Embryonic facial prominence (tissue), 1 donor: ENCODE results near the gene OR6A2.
"Not testable (repeated sequence)": the region's sequence is repeated elsewhere in the genome, so short reads cannot be mapped to it uniquely, and the experiment has no call there.

ENCODE experiments used
- DNase-seq: peaks from one replicate; pipeline ENCODE4 v3.0.0-alpha.2; 2016; ENCODE audit errors: extremely low spot score

Gene OR6A2

DNA sequence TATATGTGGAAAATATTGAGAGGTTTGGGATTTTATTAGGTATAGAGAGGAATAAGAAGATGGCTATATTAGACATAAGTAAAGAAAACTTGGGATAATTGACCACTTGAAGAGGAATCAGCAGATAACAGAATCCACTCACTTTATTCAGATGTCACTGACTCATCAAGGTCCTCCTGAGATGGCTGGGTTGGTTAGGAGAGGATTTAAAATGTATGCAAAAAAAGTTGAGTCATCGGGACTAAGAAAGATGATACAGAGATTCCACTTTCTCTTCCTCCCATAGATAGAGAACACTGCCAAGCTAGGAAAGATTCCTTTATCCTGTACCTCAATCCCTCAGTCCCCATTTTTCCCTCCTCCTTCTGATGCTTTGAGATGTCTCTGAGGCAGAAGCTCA, at the start of gene OR6A2:
Gene OR6A2, minus strand, starts transcription at position 288 of the 400 bp plus-strand sequence. CDS start 3,981 bp downstream, outside the sequence.
- DNase-seq, result no peak

GRCh38 chr11:6845383-6845782, 45.9 kb upstream of the OR6A2 start, which contains the start of gene OR10A5:
Gene OR10A5 (plus strand): TSS chr11:6845683. CDS start chr11:6845683, 0 bp downstream.
- no peak for DNase-seq

DNA sequence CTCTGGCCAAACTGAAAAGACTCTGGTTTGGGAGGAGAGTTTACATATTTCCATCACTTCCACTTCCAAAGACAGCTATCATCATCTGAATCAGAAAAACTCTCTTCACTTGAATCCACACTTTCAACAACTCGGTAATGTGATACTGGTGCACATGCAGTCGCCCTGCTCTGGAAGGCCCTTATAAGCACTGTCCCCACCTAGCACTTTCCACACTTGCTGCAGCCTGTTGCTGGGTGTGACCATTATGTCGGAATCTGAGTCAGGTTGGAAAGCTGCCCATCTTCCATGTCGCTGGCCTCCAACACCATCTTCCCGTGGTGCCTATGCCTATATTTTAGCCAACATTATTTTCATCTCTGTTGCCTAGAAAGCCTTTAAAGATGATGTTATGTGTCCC, 44.9 kb upstream of the OR6A2 start:
- DNase-seq, result no peak

- DNase-seq, result no peak
Measured at GRCh38 chr11:6843670-6844069, 44.2 kb upstream of the OR6A2 start.

- no peak for DNase-seq
Measured at GRCh38 chr11:6841694-6842093, 42.2 kb upstream of the OR6A2 start.

GRCh38 chr11:6834021-6834420, 34.5 kb upstream of the OR6A2 start:
- DNase-seq, result no peak

- no peak for DNase-seq
Measured at GRCh38 chr11:6833356-6833755, 33.9 kb upstream of the OR6A2 start.

DNA sequence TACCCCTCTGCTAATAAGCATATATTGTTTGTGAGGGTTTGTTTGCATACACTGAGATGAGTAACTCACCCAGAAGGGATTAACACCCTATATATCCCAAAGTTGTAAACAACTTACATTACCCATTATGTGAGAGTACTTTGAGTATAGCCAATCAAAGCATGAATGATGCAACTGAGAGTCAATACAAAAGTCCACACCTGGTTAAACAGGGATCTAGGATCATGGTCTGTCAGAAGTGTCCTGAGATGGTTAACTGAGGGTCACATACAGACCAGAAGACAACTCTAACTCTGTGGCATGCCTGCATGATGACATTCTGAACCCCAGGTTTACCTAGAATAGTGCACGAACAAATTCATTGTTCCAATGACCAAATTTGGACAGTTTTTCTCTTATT, 28.6 kb upstream of the OR6A2 start:
- DNase-seq, result no peak

GRCh38 chr11:6825231-6825744, 25.8 kb upstream of the OR6A2 start:
- no peak for DNase-seq

- DNase-seq, result no peak
Measured at GRCh38 chr11:6824136-6824823, 24.8 kb upstream of the OR6A2 start.

- no peak for DNase-seq
Measured at GRCh38 chr11:6818967-6819366, 19.5 kb upstream of the OR6A2 start.

- no peak for DNase-seq
Measured at GRCh38 chr11:6817694-6818093, 18.2 kb upstream of the OR6A2 start.

DNA sequence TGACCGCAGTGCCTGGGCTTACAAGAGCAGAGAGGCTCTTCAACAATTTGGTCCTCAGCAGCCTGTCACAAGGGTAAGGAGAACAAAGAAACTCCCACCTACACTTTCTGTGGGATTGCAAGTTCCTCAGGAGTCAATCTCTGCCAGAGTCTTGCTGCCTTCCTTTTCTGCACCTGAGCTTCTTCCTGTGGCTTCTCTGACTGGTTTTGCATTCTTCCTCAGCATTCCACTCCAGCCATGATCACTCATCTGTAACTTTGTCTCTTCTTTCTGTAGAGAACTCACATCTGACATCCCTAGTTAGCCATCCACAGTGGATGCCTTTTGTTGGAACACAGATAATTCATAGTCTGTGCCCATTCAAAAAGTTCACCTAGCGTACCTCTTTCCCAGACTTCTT, 14.2 kb upstream of the OR6A2 start:
- no peak for DNase-seq

DNA sequence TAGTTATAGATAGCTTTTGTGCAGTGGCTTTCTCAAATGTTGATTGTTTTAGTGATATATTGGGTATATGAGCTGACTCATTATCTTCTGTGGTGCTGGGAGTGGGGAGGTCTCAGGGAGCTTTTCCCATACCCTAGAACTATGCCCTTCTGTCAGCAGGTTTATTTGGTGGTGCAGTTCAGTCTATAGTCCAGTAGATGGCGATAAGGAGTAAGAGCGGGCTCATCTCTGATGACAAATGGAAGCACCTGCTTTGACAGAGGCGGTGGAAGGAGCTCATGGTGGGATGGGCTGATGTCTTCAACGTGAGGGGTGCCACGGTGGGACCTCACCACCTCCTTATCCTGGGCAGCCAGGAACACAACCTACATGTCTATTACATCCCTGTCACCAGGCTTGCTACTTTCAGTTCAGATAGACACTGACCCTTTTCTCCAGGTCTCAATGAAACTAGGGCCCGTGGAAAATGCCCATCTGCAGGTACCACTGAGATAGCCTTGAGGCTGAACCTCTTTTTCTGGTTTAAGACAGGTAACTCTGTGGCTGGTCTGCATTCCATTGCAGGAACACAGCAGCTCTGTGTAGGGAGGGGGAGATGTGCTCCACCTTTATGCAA, 13.0 kb upstream of the OR6A2 start:
- DNase-seq, result no peak

GRCh38 chr11:6801075-6801474, 1.6 kb upstream of the OR6A2 start:
- not testable (repeated sequence) for DNase-seq

DNA sequence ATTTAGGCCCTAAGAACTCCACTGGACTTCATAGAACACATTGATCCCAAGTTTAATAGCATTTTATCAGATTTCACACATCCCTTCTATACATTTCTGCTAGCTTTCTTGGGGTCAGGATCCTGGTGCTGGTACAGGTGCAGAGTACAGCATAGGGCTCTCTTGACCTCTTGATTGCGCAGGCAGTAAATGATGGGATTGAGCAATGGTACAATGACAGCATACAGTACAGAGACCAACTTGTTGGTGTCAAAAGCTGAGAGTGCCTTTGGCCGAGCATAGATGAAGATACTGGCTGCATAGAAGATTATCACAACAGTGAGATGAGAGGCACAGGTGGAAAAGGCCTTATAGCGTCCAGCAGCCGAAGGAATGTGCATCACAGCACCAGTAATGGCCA, 4.8 kb downstream of the OR6A2 start:
- no peak for DNase-seq

DNA sequence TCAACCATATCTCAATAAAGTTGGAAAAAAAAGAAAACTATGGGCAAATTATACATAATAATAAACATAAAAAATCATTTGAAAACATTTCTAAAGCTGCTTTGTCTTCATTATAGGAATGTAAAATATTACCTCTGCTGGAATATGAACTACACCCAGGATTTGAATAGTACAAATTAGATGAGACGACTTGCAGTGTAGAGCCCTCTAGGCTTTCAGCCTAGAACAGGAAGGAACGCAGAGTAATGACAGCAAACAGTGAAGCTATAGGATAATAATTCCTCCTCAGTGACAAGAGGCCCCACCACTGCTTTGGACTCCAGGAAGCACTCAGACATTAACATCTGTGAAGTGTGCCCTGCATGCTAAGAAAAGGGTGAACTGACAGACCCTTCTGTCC, 8.9 kb downstream of the OR6A2 start:
- DNase-seq, result no peak

DNA sequence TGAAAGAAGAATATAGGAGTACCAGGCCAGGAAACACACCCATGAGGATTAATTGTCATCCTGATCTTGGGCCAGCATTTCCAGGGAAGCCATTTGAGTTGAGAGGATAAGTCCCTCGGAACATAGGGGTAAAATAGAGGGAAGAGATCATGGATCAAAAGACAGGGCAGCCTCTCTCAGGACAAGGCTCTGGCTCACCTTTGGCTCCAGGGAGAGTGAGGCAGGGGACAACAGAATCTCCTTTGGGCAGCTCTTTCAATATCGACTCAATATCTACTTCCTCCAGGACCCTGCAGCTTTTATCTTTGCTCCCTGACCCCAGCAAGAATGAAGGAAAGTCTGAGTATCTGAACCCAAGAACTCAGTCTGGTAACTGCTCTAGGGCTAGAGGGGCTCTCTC, 16.8 kb downstream of the OR6A2 start, which contains the start of gene OR2AG1:
Gene OR2AG1, plus strand, starts transcription at position 301 of the 400 bp plus-strand sequence. CDS start 2,018 bp downstream, outside the sequence.
- no peak for DNase-seq

- DNase-seq, result no peak
Measured at GRCh38 chr11:6780829-6781228, 18.7 kb downstream of the OR6A2 start.

GRCh38 chr11:6778518-6778917, 21.0 kb downstream of the OR6A2 start:
- DNase-seq, result no peak

GRCh38 chr11:6771926-6772893, 27.3 kb downstream of the OR6A2 start, which contains the start of gene OR2AG2:
Gene OR2AG2 (minus strand): TSS chr11:6771976. CDS start chr11:6768957, 3,019 bp downstream.
- DNase-seq, result no peak
